Sciatic nerve (tissue), 2 donors: ENCODE measurements around the gene HSD17B8. TPM values are rescaled to one million over a fixed set of nuclear protein-coding genes. Genes with fewer than 3 reads are reported as not detected.

Source experiments
- ATAC-seq: fragments of 200-7000 bp; cut with Tn5 transposase; one replicate; pipeline ENCODE4 v1.9.1; 2020; ENCODE audit warnings: mild to moderate bottlenecking, moderate library complexity
- DNase-seq: peaks from one replicate; pipeline ENCODE4 v3.0.0-alpha.2; 2020; ENCODE audit warnings: low spot score
- intact Hi-C: fragments of 100-400 bp; cut with DNase I; formaldehyde crosslinking; loops from one replicate; pipeline ENCODE4 v1.14.2; 2022
- total RNA-seq: library from RNA; stranded (reverse); fragmentation: NEBNext Ultra II Directional; extraction: Animal tissue kit (Norgen Biotek cat#: 25700); gene quantifications from one replicate; pipeline ENCODE4 v1.2.1, GENCODE V29; 2021
- donor health status: DM: no; HTN: no; CAD: no.
- donor health status: DM: no; HTN: no; CAD: no.

The HSD17B8 gene
- total RNA-seq, 1 donor from 2014 or later = 12.7 TPM

GRCh38 chr6:33189164-33189563 is 15.3 kb upstream of the HSD17B8 start:
- ATAC-seq = no peak
- DNase-seq = no peak
- intact Hi-C loops = no loop called here

DNA sequence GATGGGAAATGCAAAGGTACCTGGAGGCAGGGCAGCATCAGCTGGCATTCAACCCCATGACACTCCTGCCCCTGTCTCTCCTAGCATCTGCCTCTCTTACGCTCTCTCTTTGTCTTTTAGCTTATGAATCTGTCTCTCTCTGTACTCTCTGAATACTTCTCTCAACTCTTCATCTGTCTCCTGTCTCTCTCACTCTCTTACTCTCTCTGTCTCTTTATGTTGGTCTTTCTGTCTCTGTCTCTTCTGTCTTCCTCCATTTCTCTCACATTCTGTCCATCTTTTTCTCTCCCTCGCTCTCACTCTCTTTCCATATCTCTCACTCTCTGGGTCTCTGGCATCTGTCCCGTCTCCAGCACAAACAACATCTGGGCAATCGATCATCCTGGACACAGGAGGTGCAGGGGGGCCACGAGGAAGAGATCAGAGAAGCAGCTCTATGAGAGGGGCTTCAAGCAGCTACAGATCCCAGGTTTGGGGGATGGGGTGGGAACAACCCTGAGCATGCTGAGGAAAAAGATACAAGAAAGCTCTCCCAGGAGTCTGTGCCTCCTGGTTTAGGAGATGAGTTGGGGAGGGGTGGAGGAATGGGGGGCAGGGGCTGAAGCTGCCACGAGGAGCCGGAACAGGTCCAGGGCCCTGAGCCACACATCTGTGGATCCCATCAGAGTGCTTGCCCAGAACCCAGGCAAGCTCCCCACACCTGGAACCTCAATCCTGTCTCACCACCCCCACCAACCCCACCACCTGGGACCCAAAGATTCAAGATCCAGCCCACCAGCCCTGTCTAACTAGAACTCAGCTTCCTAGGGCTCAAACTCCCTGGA is 14.6 kb upstream of the HSD17B8 start:
- intact Hi-C loops = no loop called here
- DNase-seq (no peak), ATAC-seq (no peak)

DNA sequence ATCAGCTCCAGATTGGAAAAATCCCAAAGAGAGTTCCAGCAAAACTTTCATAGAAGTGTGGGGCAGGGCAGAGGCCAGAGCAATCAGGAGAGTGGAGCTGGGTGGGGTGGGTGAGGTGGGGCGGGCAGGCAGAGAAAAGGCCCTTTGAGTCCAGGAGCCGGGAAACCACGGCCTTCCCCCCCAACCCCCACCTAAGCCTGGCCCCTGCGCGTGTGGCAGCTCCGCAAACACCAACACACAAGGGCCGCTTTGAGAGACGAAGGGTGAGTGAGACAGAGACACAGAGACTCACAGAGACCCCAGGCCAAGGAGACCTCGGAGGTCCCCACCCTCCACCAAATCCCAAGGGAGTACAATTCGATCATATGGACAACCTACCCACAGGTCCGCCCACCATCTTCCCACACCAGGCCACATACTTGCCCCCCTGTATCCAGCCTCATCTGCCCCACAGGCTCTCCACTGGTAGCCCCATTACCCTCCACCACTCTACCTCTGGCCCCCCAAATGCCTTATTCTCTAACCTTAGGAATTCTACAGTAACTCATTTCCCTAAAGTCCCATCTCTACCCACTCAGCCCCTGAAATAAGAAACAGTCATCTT is 13.8 kb upstream of the HSD17B8 start:
- ATAC-seq = no peak
- DNase-seq = no peak
- intact Hi-C loops = no loop called here

GRCh38 chr6:33191383-33192104 is 12.9 kb upstream of the HSD17B8 start:
- DNase-seq = no peak
- ATAC-seq = no peak
- intact Hi-C loops = no loop called here

DNA sequence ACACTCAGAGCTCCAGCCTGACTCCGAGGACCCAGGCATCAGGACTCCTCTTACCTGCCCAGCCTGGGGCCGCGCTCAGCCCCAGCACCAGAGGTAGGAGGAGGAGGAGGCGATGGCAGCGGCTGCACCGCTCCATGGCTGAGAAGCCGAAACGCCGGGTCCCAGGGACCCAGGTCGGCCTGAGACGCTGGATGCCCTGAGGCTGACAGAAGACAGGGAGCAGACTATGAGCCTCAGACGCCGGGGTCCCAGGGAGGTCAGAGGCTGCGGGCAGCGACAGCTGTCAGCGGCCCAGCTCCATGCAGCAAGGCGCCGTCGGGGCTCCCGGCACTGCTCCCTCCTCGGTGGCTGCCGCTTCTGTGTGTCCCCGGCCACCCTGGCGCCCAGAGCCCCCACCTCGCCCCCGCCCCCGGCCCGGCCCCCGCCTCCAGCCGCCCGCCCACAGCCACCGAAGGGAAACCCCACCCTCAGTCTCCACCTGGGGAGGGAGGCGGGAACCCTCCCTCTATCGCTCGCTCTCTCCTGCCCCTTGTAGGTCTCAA is 12.3 kb upstream of the HSD17B8 start, which contains the start of gene COL11A2:
Gene COL11A2 (minus strand): TSS at position 363 of the 542 bp plus-strand sequence. CDS start 227 bp downstream, at position 136.
- DNase-seq (no peak), ATAC-seq (no peak)
- intact Hi-C loops = no loop called here

DNA sequence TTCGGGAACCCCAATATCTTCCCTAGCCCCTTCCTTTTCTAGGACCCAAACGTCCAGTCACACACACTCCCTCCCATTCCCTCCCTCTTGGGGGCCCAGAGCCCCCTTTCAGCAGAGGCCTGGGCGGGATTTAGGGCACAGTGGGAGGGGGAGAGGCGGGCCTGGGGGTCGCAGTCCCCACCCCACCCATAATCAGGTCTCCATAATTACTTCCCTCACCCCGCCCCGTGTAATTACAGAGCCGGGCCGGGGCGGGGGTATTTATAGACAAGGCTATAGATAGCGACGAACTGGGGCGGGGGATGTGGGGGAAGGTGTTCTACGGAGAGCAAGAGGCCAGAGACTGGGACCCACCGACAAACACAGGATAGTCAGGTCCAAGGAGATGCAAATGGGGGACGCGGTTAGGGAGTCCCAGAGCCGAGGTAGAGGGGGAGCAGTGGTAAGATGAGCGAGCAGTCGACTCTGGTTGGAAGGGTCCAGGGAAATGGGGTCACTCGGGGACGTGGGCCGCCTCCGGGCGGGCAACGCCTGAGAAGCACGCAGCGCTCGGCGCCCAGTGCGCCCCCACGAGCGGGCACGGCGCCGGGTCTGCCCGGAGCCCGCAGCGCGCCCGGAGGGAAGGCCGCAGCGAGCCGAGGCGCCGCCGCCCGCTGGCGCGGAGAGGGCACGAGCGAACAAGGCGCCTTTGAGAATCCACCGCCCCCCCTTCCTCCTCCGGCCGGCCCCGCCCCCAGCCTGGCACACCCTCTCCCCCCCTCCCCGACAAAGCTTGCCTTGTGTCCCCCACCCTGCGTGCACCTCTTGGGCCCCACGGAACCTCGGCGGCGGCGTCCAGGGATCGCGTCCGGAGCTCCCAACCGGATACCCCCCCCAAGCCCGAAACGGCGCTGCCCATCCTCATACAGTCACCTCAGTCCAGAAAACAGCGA is 11.5 kb upstream of the HSD17B8 start:
- DNase-seq = peak; percentile 77
- intact Hi-C loops = no loop called here

GRCh38 chr6:33193619-33194018 is 10.8 kb upstream of the HSD17B8 start:
- DNase-seq = no peak
- intact Hi-C loops = no loop called here
- peak; percentile 4 for ATAC-seq

More for the DNA sequence above, 11.5 kb upstream of the HSD17B8 start:
- peak; percentile 50 for ATAC-seq

- ATAC-seq (no peak), DNase-seq (no peak)
- intact Hi-C loops = no loop called here
Measured at GRCh38 chr6:33194431-33194979, 9.9 kb upstream of the HSD17B8 start.

DNA sequence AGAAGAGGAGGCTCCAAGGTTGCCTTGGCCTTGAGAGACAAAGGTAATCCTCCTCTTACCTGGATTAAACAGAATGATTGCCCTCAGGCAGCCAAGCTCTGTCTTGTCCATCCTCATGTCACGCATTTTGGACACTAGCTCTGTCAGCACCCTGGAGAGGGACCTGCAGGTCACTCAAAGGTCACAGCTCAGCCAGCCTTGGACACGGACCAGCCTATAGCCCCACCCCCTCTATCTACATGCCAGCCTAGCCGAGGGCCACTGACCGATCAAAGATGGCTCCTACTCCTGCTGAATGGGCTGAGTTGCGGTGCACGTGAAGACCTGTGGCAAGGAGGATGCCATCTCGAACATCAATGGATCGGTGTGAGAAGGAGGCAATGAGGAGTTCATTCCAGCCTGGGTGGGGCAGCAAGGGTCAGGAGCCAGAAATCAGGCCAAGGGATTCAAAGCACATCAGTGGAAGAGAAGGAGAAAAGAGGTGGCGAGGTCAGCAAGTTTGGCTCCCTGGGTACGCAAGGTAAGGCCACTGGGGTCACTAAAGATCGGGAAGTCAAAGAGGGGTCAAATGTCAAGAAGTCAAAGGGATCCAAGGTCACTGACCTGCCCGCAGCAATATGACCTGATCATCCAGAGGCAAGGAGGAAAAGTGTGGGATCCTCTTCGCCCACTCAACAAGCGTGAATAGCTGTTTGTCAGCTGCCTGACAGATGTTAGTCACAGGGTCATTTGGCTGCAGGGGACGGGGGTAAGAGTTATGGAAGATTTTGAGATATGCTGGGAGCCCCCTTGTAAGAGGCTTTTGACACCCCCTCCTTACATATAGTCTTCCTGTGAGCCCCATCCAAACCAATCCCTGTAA is 8.9 kb upstream of the HSD17B8 start:
- ATAC-seq (no peak), DNase-seq (no peak)
- intact Hi-C loops = loop anchor here (5.0 kb wide), 1 partner anchor 33 kb away; no protein-coding TSS in a partner anchor

- DNase-seq (no peak), ATAC-seq (peak; percentile 5)
- intact Hi-C loops = loop anchor here (5.0 kb wide), 1 partner anchor 35 kb away; no protein-coding TSS in a partner anchor
Measured at GRCh38 chr6:33197431-33198048, 6.9 kb upstream of the HSD17B8 start.

- no peak for ATAC-seq
- DNase-seq = no peak
- intact Hi-C loops = loop anchor here (5.0 kb wide), 1 partner anchor 36 kb away; no protein-coding TSS in a partner anchor
Measured at GRCh38 chr6:33198159-33198852, 6.1 kb upstream of the HSD17B8 start.

- DNase-seq = no peak
Measured at GRCh38 chr6:33198853-33199436, 5.5 kb upstream of the HSD17B8 start.

DNA sequence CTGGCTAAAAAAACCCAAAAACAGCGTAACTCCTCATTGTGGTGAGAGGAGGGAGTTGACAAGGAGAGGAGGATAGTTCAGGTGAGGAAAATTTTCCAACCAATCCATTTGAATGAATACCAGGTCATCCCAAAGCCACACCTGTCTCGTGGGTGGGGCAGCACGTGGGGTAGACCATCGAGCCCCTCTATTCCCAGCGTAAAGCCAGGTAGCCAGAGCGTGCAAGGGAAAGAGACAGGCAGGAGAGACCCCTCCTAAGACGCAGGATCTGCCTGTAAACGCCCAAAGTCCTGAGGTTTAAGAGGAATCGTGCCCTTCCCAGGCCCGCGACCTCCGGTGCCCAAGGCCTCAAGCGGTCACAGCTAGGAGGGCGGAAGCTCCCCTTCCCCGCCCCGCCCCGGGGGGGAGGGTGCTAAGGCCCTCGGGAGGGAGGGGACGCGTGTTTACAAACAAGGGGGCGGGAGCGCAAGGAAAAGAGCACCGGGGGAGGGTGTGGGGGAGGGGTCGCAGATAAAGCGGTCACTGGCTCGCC is 4.7 kb upstream of the HSD17B8 start:
- ATAC-seq = peak; percentile 2
- no peak for DNase-seq
- intact Hi-C loops = loop anchor here (5.0 kb wide), 1 partner anchor 37 kb away; no protein-coding TSS in a partner anchor

More at GRCh38 chr6:33198853-33199436, 5.5 kb upstream of the HSD17B8 start:
- intact Hi-C loops = loop anchor here (5.0 kb wide), 1 partner anchor 37 kb away; no protein-coding TSS in a partner anchor
- no peak for ATAC-seq

DNA sequence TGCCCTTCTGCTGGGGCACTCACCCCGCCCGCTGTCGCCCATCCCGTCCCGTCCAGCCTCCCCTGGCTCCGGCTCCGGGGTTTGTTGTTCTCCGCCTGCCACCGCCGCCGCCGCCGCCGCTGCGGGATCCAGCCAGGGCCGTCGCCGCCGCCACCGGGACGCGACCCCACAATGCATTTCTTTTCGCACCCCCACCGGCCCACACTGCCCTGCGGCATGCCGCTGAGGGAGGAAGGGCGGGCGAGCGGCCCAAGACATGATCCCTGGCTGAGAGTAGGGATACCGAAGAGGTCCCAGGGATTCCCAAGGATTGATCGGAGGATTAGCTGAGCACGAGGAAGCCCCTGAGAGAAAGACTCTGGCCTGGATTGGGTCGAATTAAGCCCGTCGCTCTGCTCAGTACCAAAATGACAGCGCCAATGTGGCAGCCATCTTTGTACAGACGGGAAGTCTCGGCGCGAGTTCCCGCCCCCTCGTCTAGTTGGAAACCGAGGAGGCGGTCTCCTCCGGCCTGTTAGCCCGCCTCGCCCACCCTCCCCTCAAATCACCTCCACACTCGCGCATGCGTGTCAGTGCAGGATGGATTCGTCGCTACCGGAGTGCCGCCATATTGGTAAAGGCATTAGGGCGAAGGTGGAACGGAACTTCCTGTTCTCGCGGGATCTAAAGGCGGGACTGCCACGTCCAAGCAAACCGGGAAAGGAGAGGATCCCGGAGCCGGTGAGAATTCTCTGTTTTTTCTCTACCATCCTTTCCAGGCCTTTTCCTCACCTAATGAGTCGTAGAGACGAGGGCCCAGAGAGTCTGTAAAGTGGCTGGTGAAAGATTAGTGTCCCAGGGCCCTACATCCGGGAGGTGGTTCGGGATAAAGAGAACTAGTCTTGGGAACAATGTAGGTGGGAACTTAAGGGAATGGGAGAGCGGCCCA is 4.0 kb upstream of the HSD17B8 start, which contains the start of the genes RXRB and SLC39A7:
Gene RXRB (minus strand): TSS at position 447 of the 928 bp plus-strand sequence. CDS start 189 bp downstream, at position 258.
Gene SLC39A7 (plus strand): TSS at position 649 of the 928 bp plus-strand sequence. CDS start 379 bp downstream, outside the sequence.
- ATAC-seq (peak; percentile 93), DNase-seq (peak; percentile 100)
- intact Hi-C loops = no loop called here
